Colonic mucosa (tissue), 4 donors: ENCODE data around the gene CCDC34. TPM values are rescaled to one million over a fixed set of nuclear protein-coding genes. Genes with fewer than 3 reads are reported as not detected.
A peak's percentile ranks its signal among the peaks of the same experiment; 100 is the strongest.

ENCODE experiments used
- DNase-seq: peaks from one replicate; pipeline ENCODE4 v3.0.0-alpha.2; 2020
- H3K27ac ChIP-seq: fragments of 200-600 bp; one replicate; pipeline ENCODE4 v1.8.0; 2021
- H3K27me3 ChIP-seq: fragments of 200-600 bp; one replicate; pipeline ENCODE4 v1.8.0; 2021
- H3K36me3 ChIP-seq: fragments of 200-600 bp; one replicate; pipeline ENCODE4 v1.8.0; 2021
- H3K4me1 ChIP-seq: fragments of 200-600 bp; one replicate; pipeline ENCODE4 v1.8.0; 2021; ENCODE audit warnings: mild to moderate bottlenecking
- H3K4me3 ChIP-seq: fragments of 200-600 bp; one replicate; pipeline ENCODE4 v1.8.0; 2021
- H3K9ac ChIP-seq, 2 donors: one replicate each; pipeline ENCODE4 v1.7.0; 2013; ENCODE audit warnings: control low read depth in 2 of 2, low read depth in 2 of 2, low read length in 2 of 2
- H3K9me3 ChIP-seq: fragments of 200-600 bp; one replicate; pipeline ENCODE4 v1.8.0; 2021
- CTCF ChIP-seq: fragments of 200-600 bp; IDR thresholded peaks from one replicate; pipeline ENCODE4 v1.8.0; 2022; ENCODE audit warnings: antibody characterized with exemption, mild to moderate bottlenecking
- intact Hi-C: fragments of 100-400 bp; cut with DNase I; formaldehyde crosslinking; loops from one replicate; pipeline ENCODE4 v1.14.1; 2022
- total RNA-seq, 2 donors: library from RNA; stranded (reverse); fragmentation: NEBNext Ultra II Directional in 1 of 2; extraction: Animal tissue kit (Norgen Biotek cat#: 25700) in 1 of 2; gene quantifications; one replicate each; pipeline ENCODE4 v1.2.1, GENCODE V29; 2021
- donor health status: healthy.
- donor health status: DM: no; HTN: no; CAD: no.
- donor health status: DM: no; HTN: no; CAD: no.

CCDC34 gene
- total RNA-seq, 2 donors from 2014 or later, result 10.2 to 25.6 TPM

- peak overlapping the region in 1 of 2 donors; percentile 4 for H3K9ac ChIP-seq
- no peaks in the 10 kb centered on the region for H3K9me3 ChIP-seq
- H3K27ac ChIP-seq, result peak overlapping the region; percentile 16
- no peaks in the 10 kb centered on the region for H3K36me3 ChIP-seq
- H3K27me3 ChIP-seq, result no peaks in the 10 kb centered on the region
- no peak for TF ChIP-seq CTCF
- peaks cover 34% of the 10 kb centered on the region for H3K4me1 ChIP-seq
- DNase-seq, result no peak
- intact Hi-C loops, result loop anchor here (10.0 kb wide), 1 partner anchor 57 kb away; no protein-coding TSS in a partner anchor
- H3K4me3 ChIP-seq, result no peak overlapping the region
These were observed 34.8 kb upstream of the CCDC34 start for GRCh38 chr11:27397624-27398399.

GRCh38 chr11:27396259-27396839, 33.3 kb upstream of the CCDC34 start:
- TF ChIP-seq CTCF, result no peak
- Histone ChIP-seq H3K9ac (peak overlapping the region in 1 of 2 donors; percentile 85), H3K4me3 (no peak overlapping the region), H3K4me1 (peaks cover 25% of the 10 kb centered on the region), H3K27me3 (no peaks in the 10 kb centered on the region), H3K36me3 (no peaks in the 10 kb centered on the region), H3K27ac (peak overlapping the region; percentile 59), H3K9me3 (no peaks in the 10 kb centered on the region)
- DNase-seq, result no peak
- intact Hi-C loops, result loop anchor here (10.0 kb wide), 1 partner anchor 58 kb away; no protein-coding TSS in a partner anchor

GRCh38 chr11:27395556-27396258, 32.7 kb upstream of the CCDC34 start:
- H3K27me3 ChIP-seq, result no peaks in the 10 kb centered on the region
- no peaks in the 10 kb centered on the region for H3K9me3 ChIP-seq
- peak overlapping the region in 1 of 2 donors; percentile 85 for H3K9ac ChIP-seq
- TF ChIP-seq CTCF, result no peak
- H3K27ac ChIP-seq, result peak overlapping the region; percentile 59
- peaks cover 25% of the 10 kb centered on the region for H3K4me1 ChIP-seq
- no peak overlapping the region for H3K4me3 ChIP-seq
- intact Hi-C loops, result loop anchor here (10.0 kb wide), 1 partner anchor 59 kb away; no protein-coding TSS in a partner anchor
- DNase-seq, result peak; percentile 71
- no peaks in the 10 kb centered on the region for H3K36me3 ChIP-seq

- H3K27me3 ChIP-seq, result no peaks in the 10 kb centered on the region
- H3K36me3 ChIP-seq, result no peaks in the 10 kb centered on the region
- peaks cover 25% of the 10 kb centered on the region for H3K4me1 ChIP-seq
- no peaks in the 10 kb centered on the region for H3K9me3 ChIP-seq
- TF ChIP-seq CTCF, result no peak
- H3K9ac ChIP-seq, result no peak overlapping the region
- H3K27ac ChIP-seq, result no peak overlapping the region
- intact Hi-C loops, result loop anchor here (10.0 kb wide), 1 partner anchor 60 kb away; no protein-coding TSS in a partner anchor
- DNase-seq, result no peak
- no peak overlapping the region for H3K4me3 ChIP-seq
These were observed 31.8 kb upstream of the CCDC34 start for GRCh38 chr11:27394781-27395228.
